ENCODE data around the gene FKBP9.

GRCh38 chr7:33038639-33039038 is 81.4 kb downstream of the FKBP9 start:
- TF ChIP-seq GATA3 (IDR thresholded peaks at IDR 0.05; ENCODE audit: low read depth, low read length): no peak
- no peak for TF ChIP-seq GATA2 (IDR thresholded peaks at IDR 0.05; ENCODE audit: low read depth, low read length)
